Kidney (tissue), 14 donors: ENCODE measurements around the gene STEAP3. TPM values are rescaled to one million over a fixed set of nuclear protein-coding genes. Genes with fewer than 3 reads are reported as not detected.

Experiments
- DNase-seq, 5 donors: peaks; one replicate each; pipeline ENCODE4 v3.0.0-alpha.2; 2013 to 2020
- FAIRE-seq: peaks from 2 replicates; lab custom pipeline; 2012; peaks lifted over from hg19 to GRCh38; lab: Jason Lieb, UNC
- H3K27ac ChIP-seq, 2 donors: one replicate each; pipeline ENCODE4 v1.7.0; 2013; ENCODE audit warnings: low read depth in 2 of 2, low read length in 2 of 2, inconsistent platforms in 1 of 2
- H3K27me3 ChIP-seq: one replicate; pipeline ENCODE4 v1.7.1; 2013; ENCODE audit warnings: low read length, inconsistent platforms; ENCODE audit not compliant: control insufficient read depth, insufficient read depth
- H3K36me3 ChIP-seq, 3 donors: one replicate each; pipeline versions ENCODE4 v1.7.0 to v1.7.1; 2013; ENCODE audit warnings: low read length in 3 of 3, control low read depth in 1 of 3, inconsistent platforms in 1 of 3; ENCODE audit not compliant: insufficient read depth in 3 of 3, control insufficient read depth in 2 of 3
- H3K4me1 ChIP-seq, 3 donors: one replicate each; pipeline versions ENCODE4 v1.7.0 to v1.7.1; 2013; ENCODE audit warnings: low read length in 3 of 3, inconsistent platforms in 1 of 3, low read depth in 1 of 3; ENCODE audit not compliant: control insufficient read depth in 2 of 3, insufficient read depth in 2 of 3
- H3K4me3 ChIP-seq, 3 donors: one replicate each; pipeline versions ENCODE4 v1.7.0 to v1.8.1; 2013; ENCODE audit warnings: low read length in 3 of 3, control low read depth in 1 of 3, inconsistent platforms in 1 of 3
- H3K9ac ChIP-seq, 3 donors: one replicate each; pipeline versions ENCODE4 v1.7.0 to v1.7.1; 2013; ENCODE audit warnings: low read length in 3 of 3, control low read depth in 1 of 3, inconsistent platforms in 1 of 3
- H3K9me3 ChIP-seq, 3 donors: one replicate each; pipeline versions ENCODE4 v1.7.0 to v1.7.1; 2013; ENCODE audit warnings: low read length in 3 of 3, control low read depth in 1 of 3, inconsistent platforms in 1 of 3; ENCODE audit not compliant: control insufficient read depth in 2 of 3, insufficient read depth in 1 of 3
- intact Hi-C: fragments of 100-400 bp; cut with DNase I; formaldehyde crosslinking; loops from one replicate; pipeline ENCODE4 v1.11.1; 2022
- polyA plus RNA-seq: library from polyadenylated mRNA; stranded (reverse); fragments of 350-450 nt; fragmentation: Illumina TruSeq; extraction: RNeasy Lipid Tissue Mini Kit (QIAGEN cat#74804); gene quantifications from one replicate; pipeline ENCODE4 v1.2.3, GENCODE V29; 2014; ENCODE audit warnings: low read depth, low replicate concordance; ENCODE audit not compliant: insufficient read depth
- total RNA-seq: library from RNA; stranded (reverse); fragmentation: NEBNext Ultra II Directional; extraction: Animal tissue kit (Norgen Biotek cat#: 25700); gene quantifications from one replicate; pipeline ENCODE4 v1.2.1, GENCODE V29; 2021
- TF ChIP-seq, protein P1 (sequence below): IDR thresholded peaks from 3 replicates; pipeline ENCODE4 v1.5.1; 2012; ENCODE audit warnings: mild to moderate bottlenecking, moderate library complexity, borderline replicate concordance; ENCODE audit not compliant: insufficient read depth; ENCODE audit errors: extremely low read depth
- donor health status: control.
- donor health status: control.
- donor health status: control.
- donor health status: control.
- donor health status: control.
- donor health status: DM: yes; HTN: yes; CAD: no.
- donor health status: Normal renal cell carcinoma (clear cell type).

STEAP3 gene
- total and polyA plus RNA-seq, 2 donors from 2014 or later: 6.7 to 25.4 TPM

- no peak overlapping the region for H3K9ac ChIP-seq
- no peaks in the 10 kb centered on the region for H3K27me3 ChIP-seq
- FAIRE-seq (no peak), DNase-seq (no peak)
- H3K27ac ChIP-seq: no peak overlapping the region
- H3K4me1 ChIP-seq: no peaks in the 10 kb centered on the region
- intact Hi-C loops: loop anchor here (10.0 kb wide), 1 partner anchor 72 kb away; no protein-coding TSS in a partner anchor
- TF ChIP-seq, protein P1, sequence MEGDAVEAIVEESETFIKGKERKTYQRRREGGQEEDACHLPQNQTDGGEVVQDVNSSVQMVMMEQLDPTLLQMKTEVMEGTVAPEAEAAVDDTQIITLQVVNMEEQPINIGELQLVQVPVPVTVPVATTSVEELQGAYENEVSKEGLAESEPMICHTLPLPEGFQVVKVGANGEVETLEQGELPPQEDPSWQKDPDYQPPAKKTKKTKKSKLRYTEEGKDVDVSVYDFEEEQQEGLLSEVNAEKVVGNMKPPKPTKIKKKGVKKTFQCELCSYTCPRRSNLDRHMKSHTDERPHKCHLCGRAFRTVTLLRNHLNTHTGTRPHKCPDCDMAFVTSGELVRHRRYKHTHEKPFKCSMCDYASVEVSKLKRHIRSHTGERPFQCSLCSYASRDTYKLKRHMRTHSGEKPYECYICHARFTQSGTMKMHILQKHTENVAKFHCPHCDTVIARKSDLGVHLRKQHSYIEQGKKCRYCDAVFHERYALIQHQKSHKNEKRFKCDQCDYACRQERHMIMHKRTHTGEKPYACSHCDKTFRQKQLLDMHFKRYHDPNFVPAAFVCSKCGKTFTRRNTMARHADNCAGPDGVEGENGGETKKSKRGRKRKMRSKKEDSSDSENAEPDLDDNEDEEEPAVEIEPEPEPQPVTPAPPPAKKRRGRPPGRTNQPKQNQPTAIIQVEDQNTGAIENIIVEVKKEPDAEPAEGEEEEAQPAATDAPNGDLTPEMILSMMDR: no peak
- H3K36me3 ChIP-seq: no peaks in the 10 kb centered on the region
- no peaks in the 10 kb centered on the region for H3K9me3 ChIP-seq
- H3K4me3 ChIP-seq: no peak overlapping the region
These were observed 63.0 kb downstream of the STEAP3 start for GRCh38 chr2:119286661-119287060.

DNA sequence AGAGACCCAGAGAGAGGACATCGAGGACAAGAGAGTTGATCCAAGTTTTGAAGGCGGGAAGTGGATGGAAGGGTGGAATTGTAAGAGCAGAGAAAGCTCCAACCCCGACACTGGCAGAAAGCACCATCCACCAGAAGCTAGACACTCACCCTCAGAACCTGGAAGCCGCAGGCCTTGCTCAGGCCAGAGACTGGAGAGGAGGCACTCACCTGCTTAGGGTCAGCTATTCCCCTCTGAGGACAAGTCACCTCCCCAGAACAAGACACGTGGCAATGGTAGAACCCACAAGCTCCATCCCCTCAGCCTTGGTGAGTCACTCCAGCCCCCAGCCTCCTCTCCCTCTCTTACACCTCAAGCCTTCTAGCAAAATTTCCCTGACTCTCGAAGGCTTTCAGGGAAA, 64.9 kb downstream of the STEAP3 start:
- intact Hi-C loops: loop anchor here (10.0 kb wide), 1 partner anchor 74 kb away; no protein-coding TSS in a partner anchor
- TF ChIP-seq, protein P1: no peak
- H3K27ac ChIP-seq: no peak overlapping the region

GRCh38 chr2:119289093-119289492, 65.5 kb downstream of the STEAP3 start:
- DNase-seq (no peak), FAIRE-seq (no peak)
- intact Hi-C loops: loop anchor here (10.0 kb wide), 1 partner anchor 74 kb away; no protein-coding TSS in a partner anchor
- Histone ChIP-seq H3K9ac (no peak overlapping the region), H3K4me3 (no peak overlapping the region), H3K36me3 (no peaks in the 10 kb centered on the region), H3K9me3 (no peaks in the 10 kb centered on the region), H3K4me1 (no peaks in the 10 kb centered on the region), H3K27ac (no peak overlapping the region), H3K27me3 (no peaks in the 10 kb centered on the region)
- TF ChIP-seq, protein P1: no peak

More for the DNA sequence above, 64.9 kb downstream of the STEAP3 start:
- H3K36me3 ChIP-seq: no peaks in the 10 kb centered on the region
- no peaks in the 10 kb centered on the region for H3K4me1 ChIP-seq
- no peak for DNase-seq
- H3K9me3 ChIP-seq: no peaks in the 10 kb centered on the region
- H3K4me3 ChIP-seq: no peak overlapping the region
- FAIRE-seq: no peak
- no peak overlapping the region for H3K9ac ChIP-seq
- no peaks in the 10 kb centered on the region for H3K27me3 ChIP-seq

GRCh38 chr2:119289642-119290041, 66.0 kb downstream of the STEAP3 start:
- Histone ChIP-seq H3K4me1 (no peaks in the 10 kb centered on the region), H3K36me3 (no peaks in the 10 kb centered on the region), H3K9me3 (no peaks in the 10 kb centered on the region), H3K27me3 (no peaks in the 10 kb centered on the region), H3K4me3 (no peak overlapping the region), H3K27ac (no peak overlapping the region), H3K9ac (no peak overlapping the region)
- intact Hi-C loops: loop anchor here (10.0 kb wide), 1 partner anchor 75 kb away; no protein-coding TSS in a partner anchor
- TF ChIP-seq, protein P1: no peak
- DNase-seq (no peak), FAIRE-seq (no peak)
